Right atrium auricular region (tissue), 2 donors: ENCODE results near the gene METRNL. TPM values are rescaled to one million over a fixed set of nuclear protein-coding genes. Genes with fewer than 3 reads are reported as not detected.

Experiments used
- DNase-seq: peaks from one replicate; pipeline ENCODE4 v3.0.0-alpha.2; 2019; ENCODE audit warnings: low spot score
- H3K27ac ChIP-seq, 2 donors: fragments of 200-600 bp; sonication (generic); 1 replicate in 1 of 2; 2 replicates in 1 of 2; pipeline ENCODE4 v1.5.1; 2016 to 2019
- H3K27me3 ChIP-seq, 2 donors: fragments of 200-600 bp; sonication (generic); one replicate each; pipeline versions ENCODE4 v1.5.1 to v1.6.0; 2017 to 2019
- H3K36me3 ChIP-seq: fragments of 200-600 bp; sonication (generic); one replicate; pipeline ENCODE4 v1.5.1; 2016
- H3K4me1 ChIP-seq, 2 donors: fragments of 200-600 bp; sonication (generic); one replicate each; pipeline versions ENCODE4 v1.5.1 to v1.6.0; 2017 to 2019
- H3K4me3 ChIP-seq, 2 donors: fragments of 200-600 bp; sonication (generic); 1 replicate in 1 of 2; 2 replicates in 1 of 2; pipeline ENCODE4 v1.5.1; 2017 to 2019; ENCODE audit warnings: mild to moderate bottlenecking in 1 of 2, moderate library complexity in 1 of 2
- H3K9me3 ChIP-seq, 2 donors: fragments of 200-600 bp; sonication (generic); one replicate each; pipeline ENCODE4 v1.5.1; 2019
- CTCF ChIP-seq, 2 donors: fragments of 200-600 bp; sonication (generic); IDR thresholded peaks; one replicate each; pipeline ENCODE4 v1.5.1; 2019; ENCODE audit warnings: antibody characterized with exemption in 2 of 2
- total RNA-seq, 2 donors: library from RNA; depleted of rRNA; stranded (reverse); fragments of >200 nt; gene quantifications; one replicate each; pipeline ENCODE4 v1.1.0, GENCODE V29; 2016

Gene METRNL
- total RNA-seq, 2 donors from 2014 or later = 62.9 to 104 TPM

DNA sequence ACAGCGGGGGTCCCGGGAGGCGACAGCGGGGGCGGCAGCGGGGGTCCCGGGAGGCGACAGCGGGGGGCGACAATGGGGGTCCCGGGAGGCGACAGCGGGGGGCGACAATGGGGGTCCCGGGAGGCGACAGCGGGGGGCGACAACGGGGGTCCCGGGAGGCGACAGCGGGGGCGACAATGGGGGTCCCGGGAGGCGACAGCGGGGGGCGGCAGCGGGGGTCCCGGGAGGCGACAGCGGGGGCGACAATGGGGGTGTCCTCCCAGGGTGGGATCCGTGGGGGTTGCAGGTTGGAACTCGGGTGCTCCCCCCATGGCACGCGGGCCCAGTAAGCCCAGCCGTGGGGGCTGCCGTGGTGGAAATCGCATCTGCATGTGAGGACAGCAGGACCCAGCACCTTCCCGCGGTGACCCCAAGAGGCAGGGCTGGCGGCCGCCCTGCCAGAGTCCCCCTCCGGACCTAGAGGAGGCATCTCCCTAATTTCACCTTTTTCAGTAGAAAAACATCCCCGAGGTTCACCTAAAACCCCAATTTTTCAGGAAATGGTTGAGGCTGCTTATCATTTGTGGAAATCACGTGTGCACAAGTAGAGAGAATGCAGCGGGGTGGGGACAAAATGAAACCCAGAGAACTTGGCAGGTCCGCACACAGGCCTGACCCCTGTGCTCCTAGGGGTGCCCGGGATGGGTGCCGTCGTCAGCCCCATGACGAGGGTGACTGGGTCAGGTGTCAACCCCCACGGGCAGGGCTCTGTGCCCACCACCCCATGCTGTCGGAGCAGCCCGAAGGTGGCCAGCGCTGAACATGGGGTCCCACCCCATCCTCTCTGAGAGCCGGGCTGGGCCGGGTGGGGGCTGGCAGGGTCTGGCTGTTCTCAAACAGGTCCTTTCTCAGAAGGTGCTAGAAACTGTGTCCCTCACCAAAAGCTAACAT, 10.5 kb upstream of the METRNL start:
- H3K9me3 ChIP-seq = no peaks in the 10 kb centered on the region
- no peaks in the 10 kb centered on the region for H3K27me3 ChIP-seq
- DNase-seq = no peak
- no peak for TF ChIP-seq CTCF (IDR thresholded peaks at IDR 0.05)
- H3K4me3 ChIP-seq = no peak overlapping the region
- no peak overlapping the region for H3K27ac ChIP-seq
- H3K36me3 ChIP-seq = no peaks in the 10 kb centered on the region
- H3K4me1 ChIP-seq = no peaks in the 10 kb centered on the region

GRCh38 chr17:83069571-83069906, 9.9 kb upstream of the METRNL start:
- DNase-seq = no peak
- H3K27ac ChIP-seq = no peak overlapping the region
- TF ChIP-seq CTCF (IDR thresholded peaks at IDR 0.05) = no peak
- no peaks in the 10 kb centered on the region for H3K9me3 ChIP-seq
- no peaks in the 10 kb centered on the region for H3K27me3 ChIP-seq
- no peaks in the 10 kb centered on the region for H3K4me1 ChIP-seq
- H3K4me3 ChIP-seq = no peak overlapping the region
- H3K36me3 ChIP-seq = no peaks in the 10 kb centered on the region

DNA sequence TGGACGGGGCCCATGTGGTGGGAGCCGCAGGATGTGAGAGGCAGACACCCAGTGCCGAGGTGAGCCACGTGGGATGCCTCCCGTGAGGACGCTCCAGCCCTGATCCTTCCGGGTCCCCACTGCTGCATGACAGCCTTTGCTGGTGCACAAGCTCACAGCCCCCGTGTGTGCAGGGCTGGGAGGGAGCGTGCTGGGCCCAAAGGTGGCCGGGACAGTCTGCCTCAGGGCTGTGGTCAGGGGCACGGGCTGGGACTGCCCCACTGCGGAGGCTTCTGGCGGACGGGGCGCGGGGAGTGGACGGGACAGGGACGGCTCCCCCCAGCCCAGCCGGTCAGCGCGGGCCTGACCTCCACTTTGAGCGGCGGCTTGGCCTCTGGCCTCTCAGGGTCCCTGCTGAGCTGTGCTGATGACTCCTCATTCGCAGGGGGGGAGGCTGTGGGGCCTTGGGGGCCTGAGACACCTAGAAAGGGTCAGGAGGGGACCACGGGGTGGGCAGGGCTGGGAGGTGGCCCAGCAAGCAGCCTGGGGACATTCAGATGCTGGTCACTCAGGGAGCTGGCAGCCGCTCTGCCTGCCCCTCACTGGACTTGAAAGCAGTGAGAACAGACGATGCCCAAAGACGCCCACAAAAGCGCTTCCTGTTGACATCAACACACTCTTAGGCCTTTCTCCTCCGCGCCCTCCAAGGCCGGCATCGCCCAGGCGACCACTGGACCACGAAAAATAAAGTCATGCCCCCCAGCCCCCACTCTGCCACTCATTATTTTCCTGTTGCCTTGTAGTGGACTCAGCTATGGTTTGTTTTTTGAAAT, 9.3 kb upstream of the METRNL start:
- Histone ChIP-seq H3K27me3 (no peaks in the 10 kb centered on the region), H3K36me3 (no peaks in the 10 kb centered on the region), H3K27ac (no peak overlapping the region), H3K4me1 (no peaks in the 10 kb centered on the region), H3K9me3 (no peaks in the 10 kb centered on the region), H3K4me3 (no peak overlapping the region)
- TF ChIP-seq CTCF (IDR thresholded peaks at IDR 0.05) = no peak
- no peak for DNase-seq

- no peak for TF ChIP-seq CTCF (IDR thresholded peaks at IDR 0.05)
- no peak for DNase-seq
- H3K9me3 ChIP-seq = no peaks in the 10 kb centered on the region
- no peak overlapping the region for H3K4me3 ChIP-seq
- H3K27me3 ChIP-seq = no peaks in the 10 kb centered on the region
- no peak overlapping the region for H3K27ac ChIP-seq
- no peaks in the 10 kb centered on the region for H3K36me3 ChIP-seq
- H3K4me1 ChIP-seq = no peaks in the 10 kb centered on the region
Measured at GRCh38 chr17:83070800-83071341, 8.5 kb upstream of the METRNL start.

- Histone ChIP-seq H3K9me3 (no peaks in the 10 kb centered on the region), H3K27me3 (no peaks in the 10 kb centered on the region), H3K36me3 (no peaks in the 10 kb centered on the region), H3K4me1 (no peaks in the 10 kb centered on the region), H3K4me3 (no peak overlapping the region), H3K27ac (no peak overlapping the region)
- no peak for DNase-seq
- TF ChIP-seq CTCF (IDR thresholded peaks at IDR 0.05) = no peak
Measured at GRCh38 chr17:83071365-83071764, 8.0 kb upstream of the METRNL start.
